ENCODE data around the gene VPS39.

The VPS39 gene

DNA sequence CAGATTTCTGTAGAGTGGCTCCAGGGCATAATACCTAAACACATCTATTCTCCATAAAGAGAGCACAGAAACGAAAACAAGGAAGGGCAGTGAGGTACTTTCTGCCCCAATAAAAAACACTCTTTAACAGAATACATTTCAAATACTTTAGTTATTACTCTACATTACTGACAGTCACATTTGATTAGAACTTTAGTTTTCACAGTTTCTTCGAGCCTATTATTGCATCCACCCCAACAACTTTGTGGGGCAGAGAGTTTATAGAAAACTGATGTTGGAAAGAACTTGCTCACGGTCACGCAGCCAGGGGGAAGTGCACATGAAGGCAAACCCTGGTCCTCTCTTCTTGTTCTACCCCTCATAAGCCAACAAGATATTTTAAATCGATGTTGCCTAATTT lies 9.0 kb downstream of the VPS39 start:
- no peak for DNase-seq (ENCODE audit: low read depth in 1 of 2, low spot score in 1 of 2)

- DNase-seq (ENCODE audit: low read depth in 1 of 2, low spot score in 1 of 2): no peak
Measured at GRCh38 chr15:42198516-42198915, 9.6 kb downstream of the VPS39 start.

DNA sequence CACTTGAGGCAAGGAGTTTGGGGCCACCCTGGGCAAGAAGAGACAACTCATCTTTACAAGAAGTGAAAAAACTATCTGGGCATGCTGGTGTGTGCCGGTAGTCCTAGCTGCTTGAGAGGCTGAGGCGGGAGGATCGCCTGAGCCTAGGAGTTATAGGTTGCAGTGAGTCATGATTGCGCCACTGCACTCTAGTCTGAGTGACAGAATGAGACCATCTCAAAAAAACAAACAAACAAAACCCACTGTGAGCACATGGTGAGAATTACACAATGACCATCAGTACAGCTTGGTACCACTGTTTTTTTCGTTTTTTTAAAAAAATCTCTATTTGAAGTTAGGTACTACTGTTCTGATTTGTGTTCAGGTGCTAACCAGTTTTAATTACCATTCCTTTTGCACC lies 13.6 kb downstream of the VPS39 start:
- no peak for DNase-seq (ENCODE audit: low read depth in 1 of 2, low spot score in 1 of 2)

DNA sequence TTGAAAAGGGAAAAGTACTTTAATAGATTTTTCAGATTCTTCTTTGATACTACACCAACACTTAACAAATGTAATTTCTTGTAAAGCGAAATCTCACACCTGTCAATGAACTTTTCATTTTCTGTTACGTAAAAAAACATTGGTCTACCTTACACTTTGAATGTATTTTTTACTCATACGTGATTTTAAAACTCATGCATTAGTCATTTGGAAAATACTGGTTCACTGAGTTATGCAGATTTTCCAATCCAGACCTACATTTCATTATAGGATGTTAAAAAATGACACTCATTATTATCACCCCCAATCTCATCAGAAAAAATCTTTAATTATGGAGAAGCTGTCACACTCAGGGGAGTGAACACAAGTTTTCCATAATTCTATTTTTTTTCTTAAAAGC lies 14.7 kb downstream of the VPS39 start:
- DNase-seq (ENCODE audit: low read depth in 1 of 2, low spot score in 1 of 2): no peak

- no peak for DNase-seq (ENCODE audit: low read depth in 1 of 2, low spot score in 1 of 2)
Measured at GRCh38 chr15:42191610-42192346, 16.3 kb downstream of the VPS39 start.

- no peak for DNase-seq (ENCODE audit: low read depth in 1 of 2, low spot score in 1 of 2)
Measured at GRCh38 chr15:42190370-42190769, 17.7 kb downstream of the VPS39 start.

DNA sequence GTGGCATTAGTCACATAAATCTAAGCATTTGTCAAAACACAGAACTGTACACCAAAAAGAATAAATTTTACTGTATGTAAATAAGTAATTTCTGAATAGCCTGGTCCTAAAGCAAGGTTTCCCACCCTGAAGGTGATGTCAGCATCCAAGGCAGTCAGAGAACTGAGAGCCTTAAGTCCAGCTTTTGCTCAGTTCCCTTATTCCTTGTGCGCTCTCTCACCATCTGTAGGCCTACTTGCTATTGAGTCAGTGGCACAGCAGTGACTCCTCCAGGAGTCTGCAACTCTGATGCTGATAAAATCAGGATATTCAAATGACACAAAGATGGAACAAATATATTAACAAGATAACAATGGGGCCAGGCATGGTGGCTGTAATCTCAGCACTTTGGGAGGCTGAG lies 22.3 kb downstream of the VPS39 start:
- DNase-seq (ENCODE audit: low read depth in 1 of 2, low spot score in 1 of 2): no peak

GRCh38 chr15:42184736-42185135 lies 23.4 kb downstream of the VPS39 start:
- DNase-seq (ENCODE audit: low read depth in 1 of 2, low spot score in 1 of 2): no peak

GRCh38 chr15:42184296-42184695 lies 23.8 kb downstream of the VPS39 start:
- DNase-seq (ENCODE audit: low read depth in 1 of 2, low spot score in 1 of 2): no peak

DNA sequence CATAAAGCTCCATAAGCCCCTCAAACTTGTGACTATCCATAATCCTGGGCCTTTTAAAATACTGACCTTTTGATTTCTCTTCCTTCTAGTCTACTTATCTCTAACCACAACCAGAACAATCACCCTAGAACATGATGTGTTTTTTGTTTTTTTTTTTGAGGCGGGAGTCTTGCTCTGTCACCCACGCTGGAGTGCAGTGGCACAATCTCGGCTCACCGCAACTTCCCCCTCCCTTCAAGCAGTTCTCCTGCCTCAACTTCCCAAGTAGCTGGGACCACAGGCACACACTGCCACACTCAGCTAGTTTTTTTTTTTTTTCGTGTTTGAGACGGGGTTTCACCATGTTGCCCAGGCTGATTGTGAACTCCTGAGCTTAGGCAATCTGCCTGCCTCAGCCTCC lies 25.1 kb downstream of the VPS39 start:
- DNase-seq (ENCODE audit: low read depth in 1 of 2, low spot score in 1 of 2): no peak

- no peak for DNase-seq (ENCODE audit: low read depth in 1 of 2, low spot score in 1 of 2)
Measured at GRCh38 chr15:42182328-42182886, 25.7 kb downstream of the VPS39 start.

- no peak for DNase-seq (ENCODE audit: low read depth in 1 of 2, low spot score in 1 of 2)
Measured at GRCh38 chr15:42178056-42178455, 30.0 kb downstream of the VPS39 start.

GRCh38 chr15:42175671-42176070 lies 32.4 kb downstream of the VPS39 start:
- no peak for DNase-seq (ENCODE audit: low read depth in 1 of 2, low spot score in 1 of 2)

- DNase-seq (ENCODE audit: low read depth in 1 of 2, low spot score in 1 of 2): no peak
Measured at GRCh38 chr15:42172475-42172874, 35.6 kb downstream of the VPS39 start.

DNA sequence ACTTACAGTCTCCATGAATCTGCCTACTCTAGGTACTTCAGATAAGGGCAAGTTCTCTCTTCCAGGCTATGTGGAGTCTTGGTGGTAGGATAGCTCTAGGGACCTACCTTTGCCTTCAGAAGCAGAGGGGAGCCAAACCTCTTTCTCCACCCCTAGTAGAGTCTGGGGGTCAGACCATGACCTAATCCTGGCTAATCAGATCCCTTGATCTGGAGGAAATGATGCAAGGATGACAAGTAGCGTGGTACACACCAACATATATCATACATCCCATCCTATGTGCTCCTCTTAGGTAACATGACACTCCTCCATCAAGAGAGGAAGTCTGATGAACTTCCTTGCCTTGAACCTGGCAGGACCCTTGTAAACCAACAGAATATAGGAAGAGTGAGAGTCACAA lies 36.3 kb downstream of the VPS39 start:
- DNase-seq (ENCODE audit: low read depth in 1 of 2, low spot score in 1 of 2): no peak

DNA sequence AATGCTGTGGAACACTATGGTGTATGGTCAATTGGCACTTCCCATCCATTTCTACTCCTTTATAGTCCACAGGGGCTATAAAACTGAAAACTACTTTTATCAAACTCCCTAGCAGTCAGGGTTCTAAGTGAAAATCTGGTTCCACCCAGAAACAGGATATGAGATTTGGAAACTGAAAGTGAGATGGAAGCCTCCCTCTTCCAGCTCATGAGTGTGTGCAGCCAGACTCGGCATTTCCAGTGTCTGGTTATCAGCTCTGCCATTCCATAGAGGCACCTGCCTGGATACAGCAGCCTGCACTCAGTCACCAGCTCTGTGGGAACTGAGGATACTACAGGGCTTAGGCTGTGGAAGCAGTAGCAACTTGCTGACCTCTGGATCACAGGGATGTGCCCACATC lies 37.0 kb downstream of the VPS39 start:
- DNase-seq (ENCODE audit: low read depth in 1 of 2, low spot score in 1 of 2): no peak

- no peak for DNase-seq (ENCODE audit: low read depth in 1 of 2, low spot score in 1 of 2)
Measured at GRCh38 chr15:42166225-42166940, 41.7 kb downstream of the VPS39 start.

GRCh38 chr15:42165106-42165505 lies 43.0 kb downstream of the VPS39 start:
- no peak for DNase-seq (ENCODE audit: low read depth in 1 of 2, low spot score in 1 of 2)

DNA sequence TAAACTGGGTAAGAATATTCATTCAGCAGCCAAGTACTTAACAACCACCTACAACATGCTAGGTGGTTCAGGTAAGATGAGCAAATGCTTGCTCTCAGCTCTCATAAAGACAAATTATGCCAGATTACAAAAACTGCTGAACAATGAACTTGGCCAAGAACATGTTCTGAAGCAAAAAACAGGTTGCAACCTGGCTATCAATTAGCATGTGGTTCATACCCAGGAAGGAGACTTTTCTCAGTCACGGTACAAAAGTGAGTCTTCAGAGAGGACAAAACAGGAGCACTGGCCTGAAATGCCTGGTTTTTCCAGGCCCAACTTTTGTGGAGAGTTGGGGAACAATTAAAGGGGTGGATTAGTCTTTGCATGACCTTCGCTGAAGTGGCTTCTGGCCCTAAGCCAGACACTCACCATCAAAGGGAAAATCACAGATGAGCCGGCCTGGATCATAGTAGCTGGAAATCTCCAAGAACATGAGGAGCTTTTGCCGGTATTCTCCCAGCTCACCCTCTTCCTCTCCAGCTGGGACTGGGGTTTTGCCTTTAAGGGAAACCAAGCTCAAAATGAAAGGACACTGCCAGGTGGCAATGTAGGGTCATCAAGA lies 44.1 kb downstream of the VPS39 start:
- no peak for DNase-seq (ENCODE audit: low read depth in 1 of 2, low spot score in 1 of 2)

DNA sequence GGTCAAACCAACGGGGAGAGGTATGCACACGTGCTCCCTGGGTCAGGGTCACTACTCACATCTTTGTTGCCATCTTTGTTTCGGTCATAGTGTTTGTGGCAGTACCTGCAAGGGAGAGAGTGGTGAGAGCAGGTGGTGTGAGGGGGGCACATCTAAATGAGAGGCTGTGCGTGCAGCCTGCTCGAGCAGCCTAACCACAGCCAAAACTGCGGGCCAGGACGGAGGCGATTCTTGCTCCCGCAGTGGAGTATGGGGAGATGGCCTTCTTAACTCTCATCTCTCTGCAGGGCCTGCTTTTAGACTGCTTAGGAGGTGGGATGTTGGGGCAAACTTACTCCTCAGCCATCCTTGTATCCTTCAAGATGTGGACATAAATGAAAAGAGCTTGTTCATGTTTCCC lies 44.8 kb downstream of the VPS39 start:
- no peak for DNase-seq (ENCODE audit: low read depth in 1 of 2, low spot score in 1 of 2)

DNA sequence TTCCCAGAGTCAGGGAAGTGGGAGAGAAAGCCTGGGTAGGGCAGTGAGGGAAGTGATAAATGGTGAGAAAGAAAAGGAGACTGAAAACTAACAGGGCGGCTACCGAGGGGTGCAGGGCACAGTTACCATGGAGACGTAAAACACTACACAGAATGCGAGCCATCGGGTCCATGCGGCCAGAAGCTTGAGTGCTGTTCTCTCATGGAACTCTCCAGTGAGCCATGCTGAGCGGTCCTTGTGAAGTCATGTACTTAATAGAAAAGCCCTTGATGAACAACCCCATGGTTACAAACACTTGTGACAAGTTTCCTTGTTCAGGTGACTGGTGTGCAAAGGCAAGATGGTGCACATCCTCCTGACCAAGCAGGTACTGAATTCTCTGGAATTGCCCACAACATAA lies 48.0 kb downstream of the VPS39 start:
- DNase-seq (ENCODE audit: low read depth in 1 of 2, low spot score in 1 of 2): no peak

DNA sequence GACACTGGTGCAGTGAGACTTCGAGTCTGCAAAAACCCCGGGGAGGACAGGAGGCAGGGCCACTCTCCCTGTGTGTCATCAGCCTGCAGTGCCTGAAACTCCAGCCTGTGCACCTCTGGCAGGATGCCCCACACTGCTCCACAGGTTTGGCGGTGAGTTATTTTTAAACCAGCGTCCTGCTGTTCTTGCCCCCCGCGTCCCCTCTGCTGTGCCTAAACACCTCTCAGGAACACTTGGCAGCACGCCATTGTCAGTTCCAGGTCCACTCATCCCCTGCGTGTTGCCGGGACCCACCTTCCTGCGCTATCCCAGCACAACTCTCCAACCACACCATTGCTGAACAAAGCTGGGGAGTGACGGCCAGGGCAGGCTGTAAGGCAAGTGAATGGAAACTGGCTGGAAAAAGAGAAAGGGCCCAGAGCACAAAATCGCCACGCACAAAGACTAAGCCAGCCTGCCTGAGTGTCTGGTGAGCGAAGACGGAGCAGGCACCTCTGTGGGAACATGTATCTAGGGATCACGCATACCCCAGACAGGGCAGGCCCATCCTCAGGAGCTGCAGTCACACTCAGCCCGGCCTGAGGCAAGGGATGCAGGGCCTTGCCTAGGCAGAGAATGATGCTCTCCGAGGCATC lies 48.6 kb downstream of the VPS39 start:
- no peak for DNase-seq (ENCODE audit: low read depth in 1 of 2, low spot score in 1 of 2)

Data from activated T-helper 1 cell treated with anti-CD3 and anti-CD28 coated beads, Interleukin-2, amount 50 U/mL, for 16 hours (primary cell).